GM19324 (cell line): ENCODE data around the gene PACS2.

Source experiments
- ATAC-seq: cut with Tn5 transposase; IDR thresholded peaks from one replicate; pipeline ENCODE4 v1.9.1; 2021; ENCODE audit warnings: mild to moderate bottlenecking, moderate library complexity; ENCODE audit not compliant: unreplicated experiment, low FRiP score

PACS2 gene

GRCh38 chr14:105383083-105383730 is 68.7 kb downstream of the PACS2 start:
- no peak for ATAC-seq

- ATAC-seq, result no peak
Observed at GRCh38 chr14:105384041-105384557, 69.6 kb downstream of the PACS2 start.

GRCh38 chr14:105384605-105385321 is 70.2 kb downstream of the PACS2 start:
- ATAC-seq, result no peak

- no peak for ATAC-seq
Observed at GRCh38 chr14:105385322-105385637, 70.7 kb downstream of the PACS2 start.

GRCh38 chr14:105385698-105386365 is 71.3 kb downstream of the PACS2 start:
- no peak for ATAC-seq

GRCh38 chr14:105386581-105387529 is 72.3 kb downstream of the PACS2 start:
- ATAC-seq, result no peak

- ATAC-seq, result no peak
Observed at GRCh38 chr14:105387530-105387922, 73.0 kb downstream of the PACS2 start.

GRCh38 chr14:105388110-105388951 is 73.8 kb downstream of the PACS2 start:
- ATAC-seq, result no peak

- ATAC-seq, result no peak
Observed at GRCh38 chr14:105388976-105389375, 74.4 kb downstream of the PACS2 start.

- no peak for ATAC-seq
Observed at GRCh38 chr14:105389534-105389933, 75.0 kb downstream of the PACS2 start.

- ATAC-seq, result no peak
Observed at GRCh38 chr14:105389976-105390848, 75.7 kb downstream of the PACS2 start.

- no peak for ATAC-seq
Observed at GRCh38 chr14:105390849-105391500, 76.4 kb downstream of the PACS2 start.

GRCh38 chr14:105391541-105391940 is 77.0 kb downstream of the PACS2 start:
- ATAC-seq, result no peak

GRCh38 chr14:105392131-105393090 is 77.9 kb downstream of the PACS2 start:
- no peak for ATAC-seq

- ATAC-seq, result no peak
Observed at GRCh38 chr14:105393151-105393550, 78.6 kb downstream of the PACS2 start.

- no peak for ATAC-seq
Observed at GRCh38 chr14:105394714-105395537, 80.4 kb downstream of the PACS2 start.
